ENCODE results near the gene PACS1.

- TF ChIP-seq CTCF (IDR thresholded peaks at IDR 0.05) (no peak), POLR2A (IDR thresholded peaks at IDR 0.05) (no peak)
These were observed 149.0 kb downstream of the PACS1 start for GRCh38 chr11:66218846-66219620.
